Stomach (tissue), 4 donors: ENCODE data around the gene CFAP100.

ENCODE experiments used
- EP300 ChIP-seq: sonication (generic); formaldehyde crosslinking; IDR thresholded peaks from one replicate; pipeline ENCODE4 v1.6.1; 2017; ENCODE audit warnings: antibody characterized with exemption
- POLR2A ChIP-seq, 4 donors: fragments of 450-650 bp; IDR thresholded peaks; one replicate each; pipeline ENCODE4 v1.6.1; 2016; ENCODE audit warnings: antibody characterized with exemption in 4 of 4, control low read depth in 2 of 4, mild to moderate bottlenecking in 1 of 4, moderate library complexity in 1 of 4
- POLR2AphosphoS5 ChIP-seq, 3 donors: sonication (generic); formaldehyde crosslinking; IDR thresholded peaks; one replicate each; pipeline ENCODE4 v1.6.1; 2016; ENCODE audit warnings: antibody characterized with exemption in 3 of 3
- TF ChIP-seq, protein P1 (sequence below), 7 experiments: fragments of 450-650 bp in 4 of 7; fragments of 200-600 bp in 3 of 7; sonication (generic) in 3 of 7; IDR thresholded peaks; one replicate each; pipeline ENCODE4 v1.5.1; 2016 to 2019; ENCODE audit warnings: antibody characterized with exemption in 7 of 7, control low read depth in 2 of 7, mild to moderate bottlenecking in 1 of 7

DNA sequence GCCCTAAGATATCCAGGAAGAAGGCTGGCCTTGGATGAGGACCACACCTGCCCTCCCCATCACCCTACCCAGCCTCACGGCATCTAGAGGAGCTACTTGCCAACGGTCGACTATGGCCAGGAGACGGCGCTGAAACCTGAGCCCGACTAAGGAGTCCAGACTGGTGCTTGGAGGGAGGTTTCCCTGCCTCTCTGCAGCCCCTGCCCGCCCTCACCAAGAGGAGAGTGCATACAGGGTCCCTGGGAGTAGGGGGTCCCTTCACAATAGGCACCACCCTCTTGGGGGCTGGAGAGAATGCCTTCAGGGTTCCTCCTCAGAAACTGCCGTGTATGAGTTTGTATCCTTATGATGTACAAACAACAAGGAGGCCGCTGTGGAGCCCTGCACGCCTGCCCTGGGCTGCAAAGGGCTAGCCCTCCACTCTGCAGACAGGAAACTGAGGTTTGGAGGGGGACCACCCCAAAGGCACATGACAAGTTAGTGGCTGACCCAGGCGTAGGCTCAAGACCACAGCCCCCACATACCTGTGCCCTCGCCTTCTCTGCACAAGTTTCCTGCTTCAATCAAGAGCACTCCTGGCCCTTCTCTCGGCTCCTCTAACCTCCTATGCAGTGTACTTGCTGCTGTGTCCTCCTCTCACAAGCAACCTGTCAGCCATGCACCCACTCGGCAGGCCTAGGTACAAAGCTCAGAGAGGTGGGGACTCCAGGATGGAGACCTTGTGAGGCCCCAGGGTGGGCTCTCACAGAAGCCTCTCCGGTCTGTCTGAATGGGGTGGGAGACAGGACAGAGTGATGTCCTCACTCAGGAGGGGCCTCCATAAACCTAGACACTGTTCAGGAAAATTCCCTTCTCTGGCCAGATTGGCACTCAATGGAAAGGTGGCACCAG is 44.9 kb upstream of the CFAP100 start:
- TF ChIP-seq, protein P1, sequence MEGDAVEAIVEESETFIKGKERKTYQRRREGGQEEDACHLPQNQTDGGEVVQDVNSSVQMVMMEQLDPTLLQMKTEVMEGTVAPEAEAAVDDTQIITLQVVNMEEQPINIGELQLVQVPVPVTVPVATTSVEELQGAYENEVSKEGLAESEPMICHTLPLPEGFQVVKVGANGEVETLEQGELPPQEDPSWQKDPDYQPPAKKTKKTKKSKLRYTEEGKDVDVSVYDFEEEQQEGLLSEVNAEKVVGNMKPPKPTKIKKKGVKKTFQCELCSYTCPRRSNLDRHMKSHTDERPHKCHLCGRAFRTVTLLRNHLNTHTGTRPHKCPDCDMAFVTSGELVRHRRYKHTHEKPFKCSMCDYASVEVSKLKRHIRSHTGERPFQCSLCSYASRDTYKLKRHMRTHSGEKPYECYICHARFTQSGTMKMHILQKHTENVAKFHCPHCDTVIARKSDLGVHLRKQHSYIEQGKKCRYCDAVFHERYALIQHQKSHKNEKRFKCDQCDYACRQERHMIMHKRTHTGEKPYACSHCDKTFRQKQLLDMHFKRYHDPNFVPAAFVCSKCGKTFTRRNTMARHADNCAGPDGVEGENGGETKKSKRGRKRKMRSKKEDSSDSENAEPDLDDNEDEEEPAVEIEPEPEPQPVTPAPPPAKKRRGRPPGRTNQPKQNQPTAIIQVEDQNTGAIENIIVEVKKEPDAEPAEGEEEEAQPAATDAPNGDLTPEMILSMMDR (IDR thresholded peaks at IDR 0.05), result no peak
- TF ChIP-seq POLR2A (IDR thresholded peaks at IDR 0.05) (no peak), POLR2AphosphoS5 (IDR thresholded peaks at IDR 0.05) (no peak), EP300 (no peak)
